Smooth muscle cell (in vitro differentiated cells): ENCODE measurements around the gene GLRA1. TPM values are rescaled to one million over a fixed set of nuclear protein-coding genes. Genes with fewer than 3 reads are reported as not detected.

Experiments used
- DNase-seq: peaks from one replicate; lab custom pipeline; 2025; ENCODE audit not compliant: unreplicated experiment; lab: John Stamatoyannopoulos, UW
- H2AFZ ChIP-seq: fragments of 200-600 bp; sonication (generic); 2 replicates; pipeline ENCODE4 v1.6.0; 2016; ENCODE audit warnings: antibody characterized with exemption, low read depth, mild to moderate bottlenecking
- H3F3A ChIP-seq: fragments of 200-600 bp; sonication (generic); 2 replicates; pipeline ENCODE4 v1.6.0; 2017; ENCODE audit warnings: antibody characterized with exemption, low read depth
- H3K27ac ChIP-seq: fragments of 200-600 bp; sonication (generic); 2 replicates; pipeline ENCODE4 v1.5.1; 2016; ENCODE audit warnings: low read depth, mild to moderate bottlenecking
- H3K27me3 ChIP-seq: fragments of 200-600 bp; sonication (generic); 2 replicates; pipeline ENCODE4 v1.6.1; 2016; ENCODE audit warnings: low read depth, mild to moderate bottlenecking
- H3K36me3 ChIP-seq: fragments of 200-600 bp; sonication (generic); 2 replicates; pipeline ENCODE4 v1.5.1; 2016; ENCODE audit warnings: low read depth
- H3K4me1 ChIP-seq: fragments of 200-600 bp; sonication (generic); 2 replicates; pipeline ENCODE4 v1.5.1; 2016; ENCODE audit warnings: low read depth
- H3K4me2 ChIP-seq: fragments of 200-600 bp; sonication (generic); 2 replicates; pipeline ENCODE4 v1.6.0; 2016; ENCODE audit warnings: mild to moderate bottlenecking
- H3K4me3 ChIP-seq: fragments of 200-600 bp; sonication (generic); 2 replicates; pipeline ENCODE4 v1.5.1; 2016; ENCODE audit warnings: mild to moderate bottlenecking
- H3K79me2 ChIP-seq: fragments of 200-600 bp; sonication (generic); 2 replicates; pipeline ENCODE4 v1.6.0; 2016; ENCODE audit warnings: low read depth, mild to moderate bottlenecking
- H3K9ac ChIP-seq: fragments of 200-600 bp; sonication (generic); 2 replicates; pipeline ENCODE4 v1.6.0; 2016; ENCODE audit warnings: low read depth
- H3K9me3 ChIP-seq: fragments of 200-600 bp; sonication (generic); replicated peaks from 2 replicates; pipeline ENCODE4 v1.5.1; 2016; ENCODE audit warnings: low read depth
- H4K20me1 ChIP-seq: fragments of 200-600 bp; sonication (generic); 2 replicates; pipeline ENCODE4 v1.6.0; 2016; ENCODE audit warnings: low read depth
- WGBS: methylation state at CpG from one replicate; pipeline ENCODE4 v1.1.7; 2016; ENCODE audit warnings: low lambda C conversion rate; 5-methylcytosine and 5-hydroxymethylcytosine counted together
- polyA plus RNA-seq: library from polyadenylated mRNA; unstranded; fragments of >200 nt; fragmentation: Nextera tagmentation; extraction: Ambion mirVana; gene quantifications from 2 replicates; pipeline ENCODE4 v1.2.1, GENCODE V29; 2016
- total RNA-seq: library from RNA; depleted of rRNA; stranded (reverse); fragments of >200 nt; gene quantifications from 2 replicates; pipeline ENCODE4 v1.2.3, GENCODE V29; 2014
- TF ChIP-seq, protein P1 (sequence below): fragments of 200-600 bp; sonication (generic); IDR thresholded peaks from 2 replicates; pipeline ENCODE4 v1.5.1; 2017; ENCODE audit warnings: borderline replicate concordance, mild to moderate bottlenecking, antibody characterized with exemption; ENCODE audit not compliant: insufficient read depth, poor library complexity, severe bottlenecking

The GLRA1 gene
- total and polyA plus RNA-seq, 2 experiments from 2014 or later = not detected

DNA sequence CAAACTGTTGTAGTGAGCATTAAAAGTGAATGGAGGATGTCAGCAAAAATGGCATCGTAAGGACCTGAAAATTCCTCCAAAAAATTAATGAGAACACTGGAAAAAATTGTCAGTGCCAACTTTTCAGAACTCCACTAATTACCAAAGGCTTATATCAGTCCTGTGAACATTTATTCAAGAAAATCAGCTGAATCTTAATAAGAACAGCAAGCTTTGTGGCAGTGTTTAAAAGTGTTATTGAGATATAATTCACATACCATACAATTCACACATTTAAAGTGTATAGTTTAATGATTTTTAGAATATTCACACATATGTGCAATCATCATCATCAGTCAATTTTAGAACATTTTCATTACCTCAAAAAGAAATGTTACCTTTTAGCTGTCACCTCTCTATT is 95.3 kb downstream of the GLRA1 start:
- no peak overlapping the region for H3K27ac ChIP-seq
- H3K27me3 ChIP-seq = no peaks in the 10 kb centered on the region

DNA sequence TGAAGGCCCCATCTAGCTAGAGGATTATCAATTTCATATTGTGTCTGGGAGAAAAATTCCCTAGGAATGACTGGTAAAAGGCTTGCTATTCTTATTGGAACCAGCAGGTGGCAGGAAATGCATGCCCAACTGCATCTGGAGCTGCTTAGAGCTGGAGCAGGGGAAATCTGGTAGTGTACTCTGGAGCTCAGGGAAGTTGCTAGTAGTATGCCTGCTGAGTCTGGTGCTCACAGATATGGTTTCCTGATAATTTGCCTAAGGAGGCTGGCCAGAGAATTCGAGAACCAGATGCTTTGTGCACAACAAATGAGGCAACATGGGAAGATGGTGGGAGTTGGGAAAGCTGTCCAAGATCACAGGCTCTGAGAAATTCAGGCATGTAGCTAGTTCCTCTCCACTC is 99.2 kb downstream of the GLRA1 start:
- Histone ChIP-seq H3K4me2 (no peak overlapping the region), H3K4me1 (no peaks in the 10 kb centered on the region), H3F3A (no peaks in the 10 kb centered on the region), H2AFZ (no peak overlapping the region), H3K79me2 (no peaks in the 10 kb centered on the region), H3K9me3 (no peaks in the 10 kb centered on the region), H3K36me3 (no peaks in the 10 kb centered on the region), H4K20me1 (no peaks in the 10 kb centered on the region), H3K4me3 (no peak overlapping the region), H3K27me3 (no peaks in the 10 kb centered on the region), H3K27ac (no peak overlapping the region), H3K9ac (no peak overlapping the region)
- TF ChIP-seq, protein P1, sequence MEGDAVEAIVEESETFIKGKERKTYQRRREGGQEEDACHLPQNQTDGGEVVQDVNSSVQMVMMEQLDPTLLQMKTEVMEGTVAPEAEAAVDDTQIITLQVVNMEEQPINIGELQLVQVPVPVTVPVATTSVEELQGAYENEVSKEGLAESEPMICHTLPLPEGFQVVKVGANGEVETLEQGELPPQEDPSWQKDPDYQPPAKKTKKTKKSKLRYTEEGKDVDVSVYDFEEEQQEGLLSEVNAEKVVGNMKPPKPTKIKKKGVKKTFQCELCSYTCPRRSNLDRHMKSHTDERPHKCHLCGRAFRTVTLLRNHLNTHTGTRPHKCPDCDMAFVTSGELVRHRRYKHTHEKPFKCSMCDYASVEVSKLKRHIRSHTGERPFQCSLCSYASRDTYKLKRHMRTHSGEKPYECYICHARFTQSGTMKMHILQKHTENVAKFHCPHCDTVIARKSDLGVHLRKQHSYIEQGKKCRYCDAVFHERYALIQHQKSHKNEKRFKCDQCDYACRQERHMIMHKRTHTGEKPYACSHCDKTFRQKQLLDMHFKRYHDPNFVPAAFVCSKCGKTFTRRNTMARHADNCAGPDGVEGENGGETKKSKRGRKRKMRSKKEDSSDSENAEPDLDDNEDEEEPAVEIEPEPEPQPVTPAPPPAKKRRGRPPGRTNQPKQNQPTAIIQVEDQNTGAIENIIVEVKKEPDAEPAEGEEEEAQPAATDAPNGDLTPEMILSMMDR = peak; percentile 94
- DNase-seq = peak; percentile 6
- 9% methylated on average over 1 of the region's 1 CpG for WGBS

More for the DNA sequence above, 95.3 kb downstream of the GLRA1 start:
- Histone ChIP-seq H3F3A (no peaks in the 10 kb centered on the region), H3K79me2 (no peaks in the 10 kb centered on the region), H3K9me3 (peaks cover 11% of the 10 kb centered on the region), H3K4me3 (no peak overlapping the region), H2AFZ (no peak overlapping the region), H3K4me1 (no peaks in the 10 kb centered on the region), H3K9ac (no peak overlapping the region), H3K4me2 (no peak overlapping the region), H3K36me3 (no peaks in the 10 kb centered on the region), H4K20me1 (no peaks in the 10 kb centered on the region)
- 100% methylated on average over 1 of the region's 1 CpG for WGBS
- no peak for DNase-seq
- TF ChIP-seq, protein P1 = no peak

DNA sequence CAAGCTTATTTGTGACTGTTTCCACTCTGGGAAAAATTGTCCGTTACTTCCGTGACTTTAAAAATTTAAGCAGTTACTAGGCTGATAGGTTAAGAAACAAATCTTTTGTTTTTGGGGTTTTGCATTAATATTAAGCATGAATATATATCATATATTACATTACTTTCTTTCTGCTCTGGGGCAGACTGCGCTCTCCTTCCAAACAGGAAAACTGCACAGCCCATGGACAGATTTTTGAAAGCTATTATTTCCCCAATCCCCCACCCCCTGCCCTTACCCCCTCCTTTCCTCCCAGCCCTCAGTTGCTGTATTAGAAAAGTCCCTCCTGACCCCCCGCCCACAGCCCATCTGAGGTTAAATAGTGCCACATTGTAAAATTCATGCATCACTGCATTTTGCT is 102.5 kb downstream of the GLRA1 start:
- H3K9ac ChIP-seq = no peak overlapping the region
- H3K4me1 ChIP-seq = peaks cover 3% of the 10 kb centered on the region
- DNase-seq = no peak
- H3K36me3 ChIP-seq = no peaks in the 10 kb centered on the region
- H4K20me1 ChIP-seq = no peaks in the 10 kb centered on the region
- 95% methylated on average over 4 of the region's 4 CpGs for WGBS
- H3K27ac ChIP-seq = no peak overlapping the region
- H3F3A ChIP-seq = no peaks in the 10 kb centered on the region
- no peaks in the 10 kb centered on the region for H3K27me3 ChIP-seq
- TF ChIP-seq, protein P1 = no peak
- H3K79me2 ChIP-seq = no peaks in the 10 kb centered on the region
- no peak overlapping the region for H2AFZ ChIP-seq
- H3K4me3 ChIP-seq = no peak overlapping the region
- H3K4me2 ChIP-seq = no peak overlapping the region
- H3K9me3 ChIP-seq = no peaks in the 10 kb centered on the region

DNA sequence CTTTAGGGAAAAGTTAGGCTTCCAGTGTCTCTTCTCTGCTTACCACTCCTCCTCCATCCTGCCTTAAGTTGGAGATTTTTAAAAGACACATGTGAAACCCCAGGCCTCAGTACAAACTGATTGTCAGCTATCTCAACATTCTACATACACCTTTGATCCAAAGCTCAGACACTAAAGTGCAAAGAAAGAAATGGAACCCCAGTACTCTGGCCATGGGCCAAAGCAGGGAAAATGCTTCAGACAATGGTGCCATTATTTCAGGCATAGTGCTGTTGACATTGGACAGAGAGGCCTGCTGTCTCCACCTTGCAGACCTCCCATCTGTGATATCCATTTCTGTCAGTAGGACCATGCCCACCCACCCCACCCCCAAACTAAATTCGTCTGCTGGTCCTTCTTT is 103.7 kb downstream of the GLRA1 start:
- Histone ChIP-seq H3K9me3 (no peaks in the 10 kb centered on the region), H3K9ac (no peak overlapping the region), H3K36me3 (no peaks in the 10 kb centered on the region), H3F3A (no peaks in the 10 kb centered on the region), H4K20me1 (no peaks in the 10 kb centered on the region), H3K4me2 (no peak overlapping the region), H2AFZ (no peak overlapping the region), H3K79me2 (no peaks in the 10 kb centered on the region), H3K27me3 (no peaks in the 10 kb centered on the region), H3K4me3 (no peak overlapping the region), H3K27ac (no peak overlapping the region), H3K4me1 (peaks cover 3% of the 10 kb centered on the region)
- TF ChIP-seq, protein P1 = no peak
- WGBS = 100% methylated on average over 1 of the region's 1 CpG
- no peak for DNase-seq
